IMR-90 (cell line): ENCODE data around the gene GATA5. TPM values are rescaled to one million over a fixed set of nuclear protein-coding genes. Genes with fewer than 3 reads are reported as not detected.

Source experiments
- ATAC-seq: fragments of 200-7000 bp; cut with Tn5 transposase; 2 replicates; pipeline ENCODE4 v1.9.1; 2020; ENCODE audit warnings: low read depth, mild to moderate bottlenecking, moderate library complexity
- Bru-seq: library from RNA; stranded (reverse); fragments of 400-500 nt; gene quantifications from one replicate; lab custom pipeline; 2021; lab: Mats Ljungman, UMichigan
- BruChase-seq, 2 experiments: library from RNA; stranded (reverse); fragments of 400-500 nt; gene quantifications; one replicate each; lab custom pipeline; 2021; lab: Mats Ljungman, UMichigan
- BruUV-seq: library from RNA; stranded (reverse); fragments of 400-500 nt; replicated peaks from 2 replicates; lab custom pipeline; 2021; lab: Mats Ljungman, UMichigan
- CTCF ChIA-PET: fragments of 300-600 bp; formaldehyde crosslinking; extraction: SDS; loops from one replicate; lab custom pipeline; 2021; ENCODE audit warnings: antibody characterized with exemption; lab: Yijun Ruan, JAX
- POLR2A ChIA-PET: fragments of 300-600 bp; sonication (Branson Sonifier 250); formaldehyde crosslinking; loops from one replicate; lab custom pipeline; 2022; ENCODE audit warnings: antibody characterized with exemption; ENCODE audit not compliant: unreplicated experiment; lab: Charles Lee
- DNase-seq: peaks from one replicate; pipeline ENCODE4 v3.0.0; 2013
- H2AFZ ChIP-seq: replicated peaks from 2 replicates; pipeline ENCODE3; 2013; ENCODE audit warnings: low read length, mild to moderate bottlenecking; ENCODE audit not compliant: poor library complexity
- H2AK5ac ChIP-seq: 2 replicates; pipeline ENCODE4 v1.6.1; 2013; ENCODE audit warnings: low read depth, low read length, inconsistent platforms
- H2AK9ac ChIP-seq: replicated peaks from 2 replicates; pipeline ENCODE3; 2013; ENCODE audit warnings: mild to moderate bottlenecking, low read depth, low read length, moderate library complexity; ENCODE audit not compliant: poor library complexity
- H2BK120ac ChIP-seq: 2 replicates; pipeline ENCODE4 v1.6.1; 2013; ENCODE audit warnings: low read depth, low read length, inconsistent platforms
- H2BK15ac ChIP-seq: 3 replicates; pipeline ENCODE4 v1.6.1; 2013; ENCODE audit warnings: low read depth, low read length, inconsistent platforms
- H2BK20ac ChIP-seq: 2 replicates; pipeline ENCODE4 v1.6.1; 2013; ENCODE audit warnings: low read depth, mild to moderate bottlenecking, inconsistent platforms, low read length, moderate library complexity
- H2BK5ac ChIP-seq: 2 replicates; pipeline ENCODE4 v1.6.1; 2013; ENCODE audit warnings: mild to moderate bottlenecking, low read depth, low read length, inconsistent platforms; ENCODE audit not compliant: poor library complexity, severe bottlenecking
- H3K14ac ChIP-seq: replicated peaks from 2 replicates; pipeline ENCODE4 v1.6.1; 2013; ENCODE audit warnings: low read depth, low read length, inconsistent platforms
- H3K18ac ChIP-seq: 2 replicates; pipeline ENCODE4 v1.6.1; 2013; ENCODE audit warnings: low read depth, low read length, control low read depth
- H3K23ac ChIP-seq: 2 replicates; pipeline ENCODE4 v1.6.1; 2013; ENCODE audit warnings: low read depth, low read length, inconsistent platforms
- H3K27ac ChIP-seq: 2 replicates; pipeline ENCODE4 v1.5.1; 2013; ENCODE audit warnings: mild to moderate bottlenecking, control low read depth, low read length; ENCODE audit not compliant: insufficient read depth
- H3K27me3 ChIP-seq: 2 replicates; pipeline ENCODE4 v1.6.1; 2013; ENCODE audit warnings: low read length; ENCODE audit not compliant: control insufficient read depth, insufficient read depth
- H3K36me3 ChIP-seq: 2 replicates; pipeline ENCODE4 v1.6.1; 2013; ENCODE audit warnings: low read length, mixed read lengths; ENCODE audit not compliant: control insufficient read depth, insufficient read depth
- H3K4ac ChIP-seq: 2 replicates; pipeline ENCODE4 v1.6.1; 2013; ENCODE audit warnings: low read depth, low read length, inconsistent platforms
- H3K4me1 ChIP-seq: 2 replicates; pipeline ENCODE4 v1.6.1; 2013; ENCODE audit warnings: low read length, mixed read lengths; ENCODE audit not compliant: control insufficient read depth, insufficient read depth
- H3K4me2 ChIP-seq: 2 replicates; pipeline ENCODE4 v1.6.1; 2013; ENCODE audit warnings: low read depth, mild to moderate bottlenecking, control low read depth, low read length, moderate library complexity
- H3K4me3 ChIP-seq: 2 replicates; pipeline ENCODE4 v1.5.1; 2013; ENCODE audit warnings: low read depth, mild to moderate bottlenecking, control low read depth, low read length, moderate library complexity; ENCODE audit not compliant: insufficient read depth
- H3K56ac ChIP-seq: 2 replicates; pipeline ENCODE4 v1.6.1; 2013; ENCODE audit warnings: low read length, inconsistent platforms; ENCODE audit not compliant: insufficient read depth; ENCODE audit errors: extremely low read depth
- H3K79me1 ChIP-seq, 2 experiments: 2 replicates each; pipeline ENCODE4 v1.6.1; 2013; ENCODE audit warnings: low read length in 2 of 2, inconsistent platforms in 1 of 2, low read depth in 1 of 2
- H3K9ac ChIP-seq: 2 replicates; pipeline ENCODE4 v1.6.1; 2013; ENCODE audit warnings: low read depth, low read length, control low read depth
- H3K9me1 ChIP-seq: 2 replicates; pipeline ENCODE4 v1.6.1; 2013; ENCODE audit warnings: low read length, inconsistent platforms; ENCODE audit not compliant: insufficient read depth
- H3K9me3 ChIP-seq: 2 replicates; pipeline ENCODE4 v1.6.1; 2013; ENCODE audit warnings: low read length; ENCODE audit not compliant: control insufficient read depth, insufficient read depth
- H4K20me1 ChIP-seq: 2 replicates; pipeline ENCODE4 v1.6.1; 2013; ENCODE audit warnings: low read length, inconsistent platforms; ENCODE audit not compliant: insufficient read depth
- H4K5ac ChIP-seq: 2 replicates; pipeline ENCODE4 v1.6.1; 2013; ENCODE audit warnings: mild to moderate bottlenecking, low read depth, low read length, control low read depth
- H4K8ac ChIP-seq, 2 experiments: 2 replicates each; pipeline ENCODE4 v1.6.1; 2013; ENCODE audit warnings: low read depth in 2 of 2, low read length in 2 of 2, control low read depth in 1 of 2, inconsistent platforms in 1 of 2
- H4K91ac ChIP-seq: 2 replicates; pipeline ENCODE4 v1.6.1; 2013; ENCODE audit warnings: low read depth, low read length, inconsistent platforms; ENCODE audit not compliant: insufficient read depth
- RFX5 ChIP-seq: IDR thresholded peaks from 2 replicates; pipeline ENCODE4 v1.8.0; 2012; ENCODE audit warnings: low read depth, mild to moderate bottlenecking, low read length, moderate library complexity
- WGBS, 2 experiments: methylation state at CpG; one replicate each; pipeline versions ENCODE4 v1.1.5 to v1.1.7; 2013; ENCODE audit warnings: missing lambda C conversion rate in 2 of 2; ENCODE audit not compliant: insufficient read length in 1 of 2; ENCODE audit errors: extremely low coverage in 2 of 2; 5-methylcytosine and 5-hydroxymethylcytosine counted together
- dilution Hi-C: fragments of 300-500 bp; cut with HindIII; formaldehyde crosslinking; loops from one replicate; pipeline ENCODE4 v1.14.3; 2018; ENCODE audit warnings: low sequenced_read_pairs; ENCODE audit not compliant: unreplicated experiment
- in situ Hi-C: fragments of 300-500 bp; cut with MboI; formaldehyde crosslinking; loops from 3 replicates; pipeline ENCODE4 v1.14.3; 2019; ENCODE audit warnings: low sequenced_read_pairs, inconsistent platforms, mixed read lengths
- intact Hi-C: fragments of 100-400 bp; cut with micrococcal nuclease; formaldehyde crosslinking; loops from 2 replicates; pipeline ENCODE4 v1.10.0; 2022
- long read RNA-seq: library from polyadenylated mRNA; unstranded; transcript quantifications from one replicate; pipeline ENCODE4 v2.0.0, GENCODE V29; 2021; ENCODE audit not compliant: unreplicated experiment
- polyA plus RNA-seq, 3 experiments: library from polyadenylated mRNA; depleted of rRNA; stranded (reverse); fragments of >200 nt; gene quantifications; 2 replicates each; pipeline ENCODE4 v1.2.3, GENCODE V29; 2012; ENCODE audit warnings: low replicate concordance in 1 of 3
- total RNA-seq: library from RNA; depleted of rRNA; stranded (reverse); fragments of >200 nt; gene quantifications from 2 replicates; pipeline ENCODE4 v1.2.3, GENCODE V29; 2012; rRNA removed

GATA5 gene, protein sequence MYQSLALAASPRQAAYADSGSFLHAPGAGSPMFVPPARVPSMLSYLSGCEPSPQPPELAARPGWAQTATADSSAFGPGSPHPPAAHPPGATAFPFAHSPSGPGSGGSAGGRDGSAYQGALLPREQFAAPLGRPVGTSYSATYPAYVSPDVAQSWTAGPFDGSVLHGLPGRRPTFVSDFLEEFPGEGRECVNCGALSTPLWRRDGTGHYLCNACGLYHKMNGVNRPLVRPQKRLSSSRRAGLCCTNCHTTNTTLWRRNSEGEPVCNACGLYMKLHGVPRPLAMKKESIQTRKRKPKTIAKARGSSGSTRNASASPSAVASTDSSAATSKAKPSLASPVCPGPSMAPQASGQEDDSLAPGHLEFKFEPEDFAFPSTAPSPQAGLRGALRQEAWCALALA
- total RNA-seq (not detected in 2 replicates), polyA plus RNA-seq (2012; rRNA removed) (not detected in 2 replicates), Bru-seq, nascent RNA (not detected), BruChase-seq, experiment 1, labeled RNA remaining after a 6-hour chase (not detected), BruChase-seq, experiment 2, labeled RNA remaining after a 2-hour chase (not detected)
- not detected in 2 replicates for polyA plus RNA-seq (2012; cell fraction: cytosol; rRNA removed)
- polyA plus RNA-seq (2012; cell fraction: nucleus; rRNA removed; ENCODE audit: low replicate concordance), result not detected in 2 replicates
- long read RNA-seq, result 0 reads

DNA sequence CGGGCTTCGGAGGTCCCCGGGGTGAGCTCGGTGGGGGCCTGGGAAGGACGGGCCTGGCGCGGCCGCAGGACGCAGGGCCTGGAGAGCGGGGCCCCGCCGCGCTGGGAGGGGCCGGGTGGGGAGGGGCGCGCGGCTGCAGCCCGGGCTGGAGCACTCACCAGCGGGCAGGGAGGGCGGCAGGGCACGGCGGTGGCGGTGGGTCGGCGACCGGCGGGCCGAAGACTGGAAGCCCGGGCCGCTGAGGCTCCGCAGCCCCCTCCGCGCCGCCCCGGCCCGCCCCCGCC lies at the start of gene GATA5:
Gene GATA5 (minus strand): TSS at position 224 of the 284 bp plus-strand sequence. CDS start 474 bp downstream, outside the sequence.
- Histone ChIP-seq H3K9me1 (no peaks in the 10 kb centered on the region), H3K4me2 (no peak within 1 kb of the TSS), H2BK15ac (no peak within 1 kb of the TSS), H4K8ac (no peak within 1 kb of the TSS), H3K9ac (no peak within 1 kb of the TSS), H4K20me1 (no peaks in the 10 kb centered on the region), H2AK9ac (peak within 1 kb of the TSS; percentile 42), H3K27ac (no peak within 1 kb of the TSS), H3K4me1 (no peaks in the 10 kb centered on the region), H3K79me1 (no peaks in the 10 kb centered on the region), H3K36me3 (no peaks in the 10 kb centered on the region), H2BK120ac (no peak within 1 kb of the TSS), H3K23ac (no peak within 1 kb of the TSS), H3K14ac (no peak within 1 kb of the TSS), H4K5ac (no peak within 1 kb of the TSS), H3K27me3 (peaks cover 86% of the 10 kb centered on the region), H2BK5ac (no peak within 1 kb of the TSS), H2AFZ (peak within 1 kb of the TSS; percentile 14), H3K4ac (no peak within 1 kb of the TSS), H3K18ac (no peak within 1 kb of the TSS), H4K91ac (no peak within 1 kb of the TSS), H2AK5ac (no peak within 1 kb of the TSS), H3K4me3 (no peak within 1 kb of the TSS), H2BK20ac (no peak within 1 kb of the TSS), H3K9me3 (no peaks in the 10 kb centered on the region), H3K56ac (no peak within 1 kb of the TSS)
- dilution Hi-C loops (no loop called here), intact Hi-C loops (no loop called here), in situ Hi-C loops (no loop called here)
- DNase-seq (no peak), ATAC-seq (no peak)
- ChIA-PET POLR2A (no interaction called here), CTCF (no interaction called here)
- no TSS peak for BruUV-seq
- no peak for TF ChIP-seq RFX5
- no CpG with 5 or more reads among the region's 37 CpGs for WGBS, 2 experiments
